Fibroblast of villous mesenchyme (primary cell): Measurements from ENCODE around the gene IGF2. TPM values are rescaled to one million over a fixed set of nuclear protein-coding genes. Genes with fewer than 3 reads are reported as not detected.

Source experiments
- DNase-seq: peaks from one replicate; pipeline ENCODE4 v3.0.0-alpha.2; 2010; ENCODE audit warnings: low read depth
- H3K4me3 ChIP-seq: 2 replicates; pipeline ENCODE4 v1.5.1; 2011; ENCODE audit warnings: low read depth, mild to moderate bottlenecking, low read length
- CTCF ChIP-seq: IDR thresholded peaks from 2 replicates; pipeline ENCODE4 v1.5.1; 2012; ENCODE audit warnings: low read depth, mild to moderate bottlenecking, low read length; ENCODE audit not compliant: insufficient read depth
- total RNA-seq: library from RNA; depleted of rRNA; stranded (reverse); fragments of >200 nt; gene quantifications from 2 replicates; pipeline ENCODE4 v1.2.3, GENCODE V29; 2012

The IGF2 gene
- total RNA-seq, 1 donor: 26.8 TPM

- TF ChIP-seq CTCF: no peak
- H3K4me3 ChIP-seq: no peak overlapping the region
- no peak for DNase-seq
Measured at GRCh38 chr11:2107521-2107920, 31.7 kb downstream of the IGF2 start.

GRCh38 chr11:2106583-2107209 is 32.5 kb downstream of the IGF2 start:
- no peak for TF ChIP-seq CTCF
- DNase-seq: no peak

GRCh38 chr11:2105511-2105910 is 33.7 kb downstream of the IGF2 start:
- no peak for TF ChIP-seq CTCF
- no peak for DNase-seq
- no peak overlapping the region for H3K4me3 ChIP-seq

More at GRCh38 chr11:2106583-2107209, 32.5 kb downstream of the IGF2 start:
- H3K4me3 ChIP-seq: no peak overlapping the region

GRCh38 chr11:2104524-2105440 is 34.4 kb downstream of the IGF2 start:
- no peak overlapping the region for H3K4me3 ChIP-seq
- DNase-seq: no peak
- no peak for TF ChIP-seq CTCF

GRCh38 chr11:2103668-2104523 is 35.3 kb downstream of the IGF2 start:
- no peak for TF ChIP-seq CTCF
- H3K4me3 ChIP-seq: no peak overlapping the region
- no peak for DNase-seq

GRCh38 chr11:2102883-2103213 is 36.3 kb downstream of the IGF2 start:
- no peak for DNase-seq
- TF ChIP-seq CTCF: no peak
- no peak overlapping the region for H3K4me3 ChIP-seq
